ENCODE measurements around the gene EFL1.
"Not testable (repeated sequence)": the region's sequence is repeated elsewhere in the genome, so short reads cannot be mapped to it uniquely, and the experiment has no call there.

EFL1 gene

GRCh38 chr15:82195818-82196217 lies 66.7 kb downstream of the EFL1 start:
- not testable (repeated sequence) for DNase-seq

DNA sequence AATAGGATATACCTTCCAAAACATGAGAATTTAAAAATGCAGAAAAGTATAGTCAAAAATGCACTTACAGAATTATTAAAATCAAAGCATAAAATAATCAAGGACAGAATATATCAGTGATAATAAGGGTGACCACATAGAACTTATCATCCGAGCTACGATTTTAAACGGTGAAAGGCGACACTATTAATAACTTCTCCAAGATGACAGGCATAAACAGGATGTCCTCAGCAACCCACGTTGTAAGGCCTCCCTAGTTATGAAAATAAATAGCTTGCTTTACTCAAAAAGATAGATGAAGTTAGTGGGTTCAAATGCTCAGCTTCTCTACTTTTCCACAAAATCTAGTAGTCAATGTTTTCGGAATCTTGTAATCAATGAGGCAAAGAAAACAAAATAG lies 68.0 kb downstream of the EFL1 start:
- DNase-seq: not testable (repeated sequence)

DNA sequence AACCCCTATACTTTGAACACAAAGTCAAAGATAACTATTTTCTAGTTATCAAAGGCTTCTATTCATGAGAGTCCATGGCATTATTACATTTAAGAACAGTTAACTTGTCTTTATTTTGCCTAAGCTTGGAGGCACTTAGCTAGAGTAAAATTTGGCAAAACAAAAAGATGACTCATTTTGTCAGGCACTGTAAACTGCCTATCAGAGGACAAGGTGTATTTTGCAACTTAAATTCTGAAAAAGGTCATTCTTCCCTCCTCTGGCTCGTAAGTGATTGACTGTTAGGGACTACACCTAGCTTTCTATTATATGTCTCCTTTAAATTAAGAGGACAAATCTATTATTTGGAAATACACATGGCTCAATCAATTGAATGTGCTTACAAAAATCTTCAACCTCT lies 69.1 kb downstream of the EFL1 start:
- not testable (repeated sequence) for DNase-seq

DNA sequence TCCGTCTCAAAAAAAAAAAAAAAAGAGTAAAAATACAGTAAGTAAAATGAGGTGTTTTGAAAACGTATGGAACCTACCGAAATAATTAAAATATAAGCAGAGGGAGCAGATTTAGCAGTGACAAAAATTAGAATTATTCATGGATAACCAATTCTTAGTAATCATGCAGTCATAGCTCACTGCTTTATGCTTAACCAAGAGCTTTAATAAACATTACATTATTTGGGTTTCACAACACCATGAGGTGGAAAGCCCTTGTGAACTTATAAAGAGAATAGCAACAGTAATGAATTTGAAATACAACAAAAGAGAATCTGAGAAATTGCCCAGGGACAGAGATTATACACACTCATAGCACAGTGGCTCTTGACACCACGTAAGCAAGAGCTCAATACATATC lies 70.1 kb downstream of the EFL1 start:
- DNase-seq: not testable (repeated sequence)

DNA sequence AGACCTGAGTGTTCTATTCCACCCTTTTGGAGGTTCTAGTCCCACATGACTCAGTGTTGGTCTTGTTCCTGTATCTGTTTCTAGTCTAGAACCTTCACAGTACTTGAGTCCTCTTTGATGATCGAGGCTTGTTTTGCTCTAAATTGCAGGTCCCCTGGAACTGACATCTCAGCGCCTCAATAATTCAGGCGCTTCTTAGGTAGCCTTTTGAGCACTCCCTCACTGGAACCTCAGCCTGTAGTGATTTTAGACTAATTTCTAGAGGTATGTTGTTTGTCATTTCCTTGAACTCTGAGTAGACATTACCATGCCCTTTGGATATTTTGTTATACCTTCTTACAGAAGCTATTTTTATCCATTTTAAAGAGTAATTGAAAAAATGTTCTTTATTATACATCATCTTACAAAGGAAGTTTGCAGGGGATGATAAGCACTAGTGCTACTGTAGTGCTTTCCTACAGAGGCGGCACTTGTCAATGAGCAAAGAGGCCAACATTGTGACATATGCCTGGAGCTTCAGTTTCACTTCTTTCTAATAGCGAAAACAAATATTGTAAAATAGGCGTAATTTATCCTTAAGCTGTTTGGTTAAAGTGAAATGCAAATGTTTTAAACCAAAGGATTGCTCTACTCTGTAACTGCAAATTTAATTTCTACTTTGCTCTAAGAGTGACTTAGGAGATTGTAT lies 75.7 kb downstream of the EFL1 start:
- DNase-seq: no peak

- no peak for DNase-seq
These were observed 76.4 kb downstream of the EFL1 start for GRCh38 chr15:82186161-82186560.

DNA sequence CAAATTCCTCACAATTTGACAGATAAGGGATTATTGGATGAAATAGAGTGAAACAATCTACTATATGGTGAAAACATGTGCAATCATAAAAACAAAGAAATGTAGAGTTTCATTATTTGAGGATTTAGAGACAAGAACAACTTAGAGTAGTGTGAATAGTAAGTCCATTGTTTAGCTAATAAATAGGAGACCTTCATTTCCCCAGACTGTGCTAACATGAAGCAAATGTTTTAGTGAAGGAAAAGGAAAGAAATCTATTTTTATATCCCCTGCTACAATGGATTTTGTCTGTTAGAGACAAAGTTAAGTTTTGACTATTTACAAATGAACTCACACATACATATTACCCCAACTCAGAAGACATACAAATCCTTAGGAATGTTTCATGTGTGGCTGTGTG lies 77.8 kb downstream of the EFL1 start:
- no peak for DNase-seq

GRCh38 chr15:82184355-82184754 lies 78.2 kb downstream of the EFL1 start:
- no peak for DNase-seq

- DNase-seq: no peak
These were observed 79.2 kb downstream of the EFL1 start for GRCh38 chr15:82183121-82184031.

DNA sequence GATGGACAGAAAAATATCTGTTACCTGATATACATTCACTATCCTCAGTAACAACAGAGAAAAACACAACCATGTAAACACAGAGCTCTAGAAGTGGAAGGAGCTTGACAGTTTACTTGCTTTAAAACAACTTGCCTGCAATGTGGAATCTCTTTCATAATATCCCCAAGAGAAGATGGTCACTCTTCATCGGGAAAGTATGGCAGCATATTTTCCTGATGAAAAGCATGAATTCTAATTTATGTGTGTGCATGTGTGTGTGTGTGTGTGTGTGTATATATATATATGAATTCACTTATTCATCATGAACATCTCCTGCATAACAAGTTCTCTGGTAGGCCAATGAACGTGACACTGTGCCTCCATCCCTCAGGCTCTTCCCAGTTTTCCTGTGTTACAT lies 81.2 kb downstream of the EFL1 start:
- no peak for DNase-seq

DNA sequence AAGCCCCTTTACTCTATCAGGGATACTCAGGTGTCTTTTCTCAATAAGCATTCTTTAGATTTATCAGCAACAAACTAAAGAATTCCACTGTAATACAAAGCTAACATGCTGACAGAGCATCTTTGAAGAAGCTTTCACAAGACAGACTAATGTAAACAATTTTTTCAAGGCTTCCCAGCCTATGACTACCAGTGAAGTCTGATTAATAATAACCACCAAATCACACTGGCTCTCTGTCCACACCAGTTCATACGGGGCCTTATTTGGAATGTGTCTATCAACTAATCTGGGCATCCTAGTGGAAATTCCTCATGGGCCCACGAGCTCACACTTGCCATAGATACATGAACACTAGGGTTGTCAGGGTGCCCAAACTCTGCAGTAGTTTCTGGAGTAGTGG lies 84.5 kb downstream of the EFL1 start:
- no peak for DNase-seq

DNA sequence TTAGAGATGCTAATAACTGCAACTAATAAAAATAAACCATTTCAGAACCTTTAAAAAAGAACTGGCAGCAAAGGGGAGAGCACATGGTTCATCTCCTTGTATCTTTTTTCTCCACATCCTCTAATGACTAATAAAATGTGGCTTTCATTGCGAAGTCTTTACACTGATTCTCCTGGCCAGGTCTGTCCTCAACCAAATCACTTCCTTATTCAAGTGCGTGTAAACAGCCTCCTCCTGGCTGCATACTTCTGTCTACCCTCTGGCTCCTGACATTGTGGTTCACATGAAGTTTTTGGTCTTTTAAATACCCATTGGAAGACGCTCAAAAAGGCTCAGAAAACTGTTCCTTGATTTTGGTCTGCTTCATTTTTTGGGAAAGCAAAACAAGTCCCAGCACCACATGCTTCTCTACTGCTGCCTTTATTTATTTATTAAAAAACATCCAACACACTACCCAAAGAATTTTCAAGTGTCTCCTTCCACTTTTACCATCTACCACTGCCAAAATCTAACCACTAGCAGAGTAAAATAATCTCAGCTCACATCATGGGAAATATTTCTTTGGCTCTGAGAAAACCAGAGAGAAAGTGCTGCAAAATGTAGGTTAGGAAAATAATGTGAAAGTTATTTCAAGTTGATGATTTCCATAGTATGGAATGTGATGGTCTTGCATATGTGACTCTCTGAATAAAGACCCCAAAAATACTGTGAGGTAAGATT lies 85.1 kb downstream of the EFL1 start:
- DNase-seq: no peak

- DNase-seq: no peak
These were observed 86.0 kb downstream of the EFL1 start for GRCh38 chr15:82176542-82176941.

DNA sequence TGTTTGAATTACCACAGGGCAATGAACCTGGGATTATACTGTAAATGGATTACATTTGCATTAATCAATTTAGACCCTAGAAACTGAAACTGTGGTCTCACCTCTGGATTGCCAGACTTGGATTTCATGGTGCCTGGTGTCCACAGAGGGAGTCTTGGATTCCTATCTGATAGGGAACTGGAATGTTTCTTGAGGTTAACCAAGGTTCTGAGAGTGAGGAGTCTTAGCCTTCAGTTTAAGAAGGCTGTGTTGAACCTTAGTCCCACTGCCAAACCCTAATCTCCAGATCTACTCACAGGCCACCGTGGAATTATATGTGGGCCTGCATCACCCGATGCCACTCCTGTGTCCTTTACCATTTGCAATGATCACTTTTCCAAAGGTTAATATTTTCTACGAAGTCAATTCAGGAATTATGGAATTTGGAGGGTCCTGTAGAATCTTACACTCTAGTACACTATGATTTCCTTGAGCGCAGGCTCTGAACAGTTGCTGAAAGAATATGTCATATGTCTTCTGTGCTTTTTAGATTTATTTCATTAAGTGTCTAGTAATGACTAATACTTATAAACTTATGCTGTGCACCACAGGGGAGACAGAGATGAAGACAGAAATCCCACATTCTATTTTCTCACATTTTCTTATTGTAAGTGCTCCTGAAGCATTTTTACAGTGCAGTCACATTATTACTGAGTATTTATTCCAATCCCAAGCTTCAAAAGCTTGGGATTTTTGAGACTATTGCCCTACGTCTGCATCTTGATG lies 87.9 kb downstream of the EFL1 start:
- no peak for DNase-seq

GRCh38 chr15:82173108-82173507 lies 89.4 kb downstream of the EFL1 start:
- DNase-seq: no peak

- DNase-seq: no peak
These were observed 90.0 kb downstream of the EFL1 start for GRCh38 chr15:82172506-82172905.

DNA sequence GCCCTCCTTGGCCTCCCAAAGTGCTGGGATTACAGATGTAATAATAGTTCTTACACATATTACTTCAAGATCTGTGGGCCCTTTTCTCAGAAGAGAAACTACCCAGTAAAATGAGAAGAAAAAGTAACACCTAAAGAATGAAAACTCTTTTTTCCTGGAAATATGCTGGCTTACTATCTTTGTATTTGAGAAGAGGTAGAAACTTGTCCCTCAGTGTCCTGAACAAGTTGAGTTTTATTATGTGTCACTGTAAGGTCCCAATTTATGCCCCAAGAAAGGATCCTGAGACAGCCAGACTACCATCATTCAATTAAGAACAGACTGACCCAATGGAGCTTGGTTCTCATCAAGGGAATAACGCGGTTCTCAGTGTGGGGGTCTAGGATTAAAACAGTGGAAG lies 93.8 kb downstream of the EFL1 start:
- DNase-seq: no peak

DNA sequence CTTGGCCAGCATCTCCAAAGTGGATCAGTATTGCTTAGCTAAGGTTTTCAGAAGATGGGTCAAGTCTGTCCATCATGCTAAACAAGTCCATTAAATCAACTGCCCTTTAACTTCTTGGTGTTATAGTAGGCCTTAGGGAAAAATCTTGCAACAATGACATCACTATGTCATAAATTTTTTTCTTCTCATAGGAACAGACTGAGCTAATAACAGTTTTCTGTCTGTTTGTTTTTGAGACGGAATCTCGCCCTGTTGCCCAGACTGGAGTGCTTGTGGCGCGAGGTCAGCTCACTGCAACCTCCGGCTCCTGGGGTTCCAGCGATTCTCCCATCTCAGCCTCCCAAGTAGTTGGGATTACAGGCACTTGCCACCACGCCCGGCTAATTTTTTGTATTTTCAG lies 94.2 kb downstream of the EFL1 start:
- no peak for DNase-seq

- no peak for DNase-seq
These were observed 96.6 kb downstream of the EFL1 start for GRCh38 chr15:82165948-82166376.

DNA sequence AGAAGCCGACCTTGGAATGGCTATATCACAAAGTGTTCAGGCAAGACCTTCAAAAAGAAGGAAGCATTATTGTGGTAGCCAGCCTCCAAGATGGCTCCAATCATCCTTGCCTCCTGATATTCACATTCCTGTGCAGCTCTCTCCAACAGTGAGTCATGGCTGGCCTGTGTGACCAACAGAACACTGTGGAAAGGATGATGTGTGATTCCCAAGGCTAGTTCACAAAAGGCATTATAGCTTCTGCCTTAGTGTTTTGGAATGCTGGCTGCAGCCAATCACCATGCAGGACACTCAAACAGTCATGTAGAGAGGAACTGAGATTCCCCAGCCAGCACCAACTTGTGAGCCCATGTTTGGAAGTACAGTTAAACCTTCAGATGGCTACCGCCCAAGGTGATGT lies 102.6 kb downstream of the EFL1 start:
- no peak for DNase-seq

DNA sequence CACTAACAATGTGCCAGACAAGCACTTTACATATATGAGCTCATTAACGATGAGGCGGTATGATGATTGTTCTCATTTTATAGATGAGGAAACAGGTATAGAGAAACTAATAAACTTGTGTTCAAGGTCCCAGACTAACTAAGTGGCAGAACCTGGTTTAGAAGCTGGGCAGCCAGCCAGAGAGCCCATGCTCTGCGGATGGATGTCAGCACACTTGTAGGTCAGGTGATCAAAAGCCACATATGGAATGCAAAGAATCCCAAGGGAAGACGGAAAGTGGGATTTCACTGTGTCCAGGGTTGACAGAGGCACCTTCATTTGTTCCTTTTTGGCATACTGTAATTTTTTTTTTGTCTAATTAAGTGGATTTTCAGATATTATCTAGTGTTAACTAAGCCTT lies 103.7 kb downstream of the EFL1 start:
- DNase-seq: no peak

DNA sequence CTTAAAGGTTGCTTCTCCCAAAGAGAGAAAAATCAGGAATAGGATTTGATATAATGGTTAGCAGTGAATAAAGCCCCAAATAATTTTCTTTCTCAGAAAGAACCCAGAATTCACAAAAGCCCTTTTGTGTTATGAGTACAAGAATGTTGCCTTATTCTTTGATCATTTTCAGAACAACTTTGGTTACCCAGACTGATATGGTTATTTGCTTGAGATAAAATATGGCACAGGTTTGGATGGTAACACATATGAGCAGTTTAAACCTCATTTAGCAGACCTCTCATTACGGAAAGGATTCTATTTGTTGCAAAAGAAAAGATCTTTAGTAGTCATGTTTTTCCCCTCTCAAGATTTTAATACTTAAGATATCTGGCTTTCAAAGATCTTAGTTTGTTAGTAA lies 111.9 kb downstream of the EFL1 start:
- DNase-seq: no peak

- no peak for DNase-seq
These were observed 115.5 kb downstream of the EFL1 start for GRCh38 chr15:82146990-82147461.
